ENCODE measurements around the gene DNAJB14. TPM values are rescaled to one million over a fixed set of nuclear protein-coding genes. Genes with fewer than 3 reads are reported as not detected.

Gene DNAJB14
- polyA plus RNA-seq, 1 experiment: 30.1 TPM

GRCh38 chr4:99945718-99946355, 581 bp downstream of the DNAJB14 start:
- DNase-seq (ENCODE audit: low read depth): no peak
- H3K36me3 ChIP-seq (ENCODE audit: control insufficient read depth, insufficient read depth, low read length): peaks cover 2% of the 10 kb centered on the region
- H3K27me3 ChIP-seq (ENCODE audit: control insufficient read depth, insufficient read depth, low read length): no peaks in the 10 kb centered on the region
- ChIA-PET POLR2A (no interaction called here), CTCF (no interaction called here)
- H3K4me3 ChIP-seq (ENCODE audit: low read depth, low read length): peak overlapping the region; percentile 93
- TF ChIP-seq CTCF (IDR thresholded peaks at IDR 0.05; ENCODE audit: insufficient read depth, low read depth, low read length): 0 out of 2 replicates have a peak, but pooled peaks have one; percentile 7

GRCh38 chr4:99943904-99944437, 2.4 kb downstream of the DNAJB14 start:
- Histone ChIP-seq H3K27me3 (ENCODE audit: control insufficient read depth, insufficient read depth, low read length) (no peaks in the 10 kb centered on the region), H3K4me3 (ENCODE audit: low read depth, low read length) (no peak overlapping the region), H3K36me3 (ENCODE audit: control insufficient read depth, insufficient read depth, low read length) (peaks cover 2% of the 10 kb centered on the region)
- no peak for TF ChIP-seq CTCF (IDR thresholded peaks at IDR 0.05; ENCODE audit: insufficient read depth, low read depth, low read length)
- CTCF ChIA-PET: no interaction called here
- POLR2A ChIA-PET: no interaction called here
- DNase-seq (ENCODE audit: low read depth): no peak

GRCh38 chr4:99938243-99938753, 8.1 kb downstream of the DNAJB14 start:
- POLR2A ChIA-PET: interaction anchor here (0.7 kb wide), 1 partner anchor 12 kb away, joined by 18 read pairs; no protein-coding TSS in a partner anchor
- no peak overlapping the region for H3K4me3 ChIP-seq (ENCODE audit: low read depth, low read length)
- TF ChIP-seq CTCF (IDR thresholded peaks at IDR 0.05; ENCODE audit: insufficient read depth, low read depth, low read length): no peak
- H3K36me3 ChIP-seq (ENCODE audit: control insufficient read depth, insufficient read depth, low read length): no peaks in the 10 kb centered on the region
- DNase-seq (ENCODE audit: low read depth): no peak
- no peaks in the 10 kb centered on the region for H3K27me3 ChIP-seq (ENCODE audit: control insufficient read depth, insufficient read depth, low read length)
- CTCF ChIA-PET: no interaction called here

GRCh38 chr4:99934891-99935290, 11.5 kb downstream of the DNAJB14 start:
- no peaks in the 10 kb centered on the region for H3K27me3 ChIP-seq (ENCODE audit: control insufficient read depth, insufficient read depth, low read length)
- TF ChIP-seq CTCF (IDR thresholded peaks at IDR 0.05; ENCODE audit: insufficient read depth, low read depth, low read length): no peak
- ChIA-PET POLR2A (no interaction called here), CTCF (no interaction called here)
- H3K4me3 ChIP-seq (ENCODE audit: low read depth, low read length): no peak overlapping the region
- DNase-seq (ENCODE audit: low read depth): no peak
- H3K36me3 ChIP-seq (ENCODE audit: control insufficient read depth, insufficient read depth, low read length): no peaks in the 10 kb centered on the region

DNA sequence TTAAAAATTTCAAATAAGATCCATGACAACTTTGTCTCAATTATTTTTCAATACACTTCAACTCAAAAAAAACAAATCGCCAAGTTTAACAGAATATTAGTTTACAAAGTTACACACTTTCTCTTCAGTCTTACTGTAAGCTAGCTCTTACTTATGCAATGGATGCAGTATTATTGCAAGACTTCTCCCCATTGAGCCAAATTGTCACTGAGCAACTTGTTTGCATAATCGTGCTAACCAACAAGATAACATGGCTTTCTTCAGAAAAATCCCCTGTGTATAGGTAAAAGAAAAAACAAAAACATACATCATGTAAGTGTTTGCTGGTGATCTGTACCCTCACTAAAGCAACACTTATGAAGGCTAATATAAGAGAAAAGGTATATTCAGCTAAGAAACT, 18.9 kb downstream of the DNAJB14 start:
- DNase-seq (ENCODE audit: low read depth): no peak
- no peaks in the 10 kb centered on the region for H3K36me3 ChIP-seq (ENCODE audit: control insufficient read depth, insufficient read depth, low read length)
- no peak for TF ChIP-seq CTCF (IDR thresholded peaks at IDR 0.05; ENCODE audit: insufficient read depth, low read depth, low read length)
- POLR2A ChIA-PET: no interaction called here
- H3K27me3 ChIP-seq (ENCODE audit: control insufficient read depth, insufficient read depth, low read length): no peaks in the 10 kb centered on the region
- CTCF ChIA-PET: interaction anchor here (0.6 to 1.5 kb wide), 3 partner anchors 9 to 87 kb away, joined by 3 to 4 read pairs (median 3); no protein-coding TSS in a partner anchor
- H3K4me3 ChIP-seq (ENCODE audit: low read depth, low read length): no peak overlapping the region

Data from BJ (cell line).